PC-3 (cell line): ENCODE data around the gene LHFPL3. TPM values are rescaled to one million over a fixed set of nuclear protein-coding genes. Genes with fewer than 3 reads are reported as not detected.

Experiments
- ATAC-seq: fragments of 200-7000 bp; cut with Tn5 transposase; 2 replicates; pipeline ENCODE4 v1.9.1; 2020; ENCODE audit warnings: mild to moderate bottlenecking, moderate library complexity
- BruUV-seq: library from RNA; stranded (reverse); fragments of 400-500 nt; replicated peaks from 2 replicates; lab custom pipeline; 2021; lab: Mats Ljungman, UMichigan
- CTCF ChIA-PET: fragments of 300-600 bp; sonication (Branson Sonifier 250); formaldehyde crosslinking; loops from one replicate; lab custom pipeline; 2022; ENCODE audit warnings: antibody characterized with exemption; lab: Charles Lee
- POLR2A ChIA-PET: fragments of 300-600 bp; sonication (Branson Sonifier 250); formaldehyde crosslinking; loops from one replicate; lab custom pipeline; 2022; ENCODE audit warnings: antibody characterized with exemption; ENCODE audit not compliant: unreplicated experiment; lab: Charles Lee
- DNase-seq: peaks from one replicate; pipeline ENCODE4 v3.0.0-alpha.2; 2015
- H2AFZ ChIP-seq: fragments of 300-600 bp; sonication (generic); 2 replicates; pipeline ENCODE4 v1.6.0; 2016; ENCODE audit warnings: antibody characterized with exemption, low read length
- H3F3A ChIP-seq: fragments of 300-600 bp; sonication (generic); one replicate; pipeline ENCODE4 v1.6.0; 2017; ENCODE audit warnings: antibody characterized with exemption, low read length, control low read depth, mild to moderate bottlenecking; ENCODE audit not compliant: unreplicated experiment
- H3K27ac ChIP-seq: fragments of 300-600 bp; sonication (generic); 2 replicates; pipeline ENCODE4 v1.5.1; 2016; ENCODE audit warnings: mild to moderate bottlenecking, low read length
- H3K27me3 ChIP-seq: fragments of 300-600 bp; sonication (generic); 2 replicates; pipeline ENCODE4 v1.6.1; 2016; ENCODE audit warnings: low read length, mixed read lengths
- H3K36me3 ChIP-seq: fragments of 300-600 bp; sonication (generic); 2 replicates; pipeline ENCODE4 v1.6.1; 2016; ENCODE audit warnings: low read depth, mixed run types, low read length, mixed read lengths
- H3K4me1 ChIP-seq: fragments of 300-600 bp; sonication (generic); 2 replicates; pipeline ENCODE4 v1.5.1; 2016; ENCODE audit warnings: low read length; ENCODE audit not compliant: insufficient read depth
- H3K4me2 ChIP-seq: fragments of 300-600 bp; sonication (generic); 2 replicates; pipeline ENCODE4 v1.6.0; 2016; ENCODE audit warnings: low read length
- H3K4me3 ChIP-seq: fragments of 300-600 bp; sonication (generic); 2 replicates; pipeline ENCODE4 v1.5.1; 2016; ENCODE audit warnings: mild to moderate bottlenecking, low read length, mixed read lengths
- H3K79me2 ChIP-seq: fragments of 300-600 bp; sonication (generic); 2 replicates; pipeline ENCODE4 v1.6.1; 2017; ENCODE audit warnings: low read length, mixed read lengths
- H3K9ac ChIP-seq: fragments of 300-600 bp; sonication (generic); 2 replicates; pipeline ENCODE4 v1.6.0; 2016; ENCODE audit warnings: mild to moderate bottlenecking, low read length
- H3K9me2 ChIP-seq: fragments of 300-600 bp; sonication (generic); replicated peaks from 2 replicates; pipeline ENCODE4 v1.6.1; 2016; ENCODE audit warnings: mixed run types, low read length, mixed read lengths
- H3K9me3 ChIP-seq: fragments of 300-600 bp; sonication (generic); 2 replicates; pipeline ENCODE4 v1.6.1; 2016; ENCODE audit warnings: low read length, mixed read lengths
- H4K20me1 ChIP-seq: fragments of 300-600 bp; sonication (generic); 2 replicates; pipeline ENCODE4 v1.6.1; 2016; ENCODE audit warnings: low read length, mixed read lengths
- CTCF ChIP-seq: fragments of 300-600 bp; sonication (generic); conservative IDR thresholded peaks from 2 replicates; pipeline ENCODE4 v1.5.1; 2017; ENCODE audit warnings: antibody characterized with exemption, low read depth, mild to moderate bottlenecking, low read length
- EZH2 ChIP-seq: fragments of 300-600 bp; sonication (generic); IDR thresholded peaks from one replicate; pipeline ENCODE4 v1.6.1; 2017; ENCODE audit warnings: antibody characterized with exemption, mild to moderate bottlenecking, low read length; ENCODE audit not compliant: unreplicated experiment
- EZH2phosphoT487 ChIP-seq: fragments of 300-600 bp; sonication (generic); IDR thresholded peaks from 2 replicates; pipeline ENCODE4 v1.6.1; 2018; ENCODE audit warnings: mild to moderate bottlenecking, antibody characterized with exemption, low read length, borderline replicate concordance
- intact Hi-C: fragments of 100-400 bp; cut with micrococcal nuclease; formaldehyde crosslinking; loops from 2 replicates; pipeline ENCODE4 v1.9.0; 2023
- total RNA-seq: library from RNA; depleted of rRNA; stranded (reverse); fragments of >200 nt; gene quantifications from 2 replicates; pipeline ENCODE4 v1.2.3, GENCODE V29; 2014

Gene LHFPL3
- total RNA-seq, 1 experiment from 2014 or later: not detected

- no peak overlapping the region for H3K4me2 ChIP-seq
- H3K27me3 ChIP-seq: peaks cover 35% of the 10 kb centered on the region
- TF ChIP-seq EZH2phosphoT487: no peak
- TF ChIP-seq EZH2: no peak
- TF ChIP-seq CTCF: no peak
- POLR2A ChIA-PET: no interaction called here
- no peaks in the 10 kb centered on the region for H3K36me3 ChIP-seq
- H3K4me1 ChIP-seq: no peaks in the 10 kb centered on the region; the same call in 1 of the 2 replicates
- no peaks in the 10 kb centered on the region for H3F3A ChIP-seq
- H3K9me2 ChIP-seq: no peaks in the 10 kb centered on the region
- no peak overlapping the region for H3K9ac ChIP-seq
- no peak overlapping the region for H2AFZ ChIP-seq
- CTCF ChIA-PET: no interaction called here
- no peaks in the 10 kb centered on the region for H3K9me3 ChIP-seq
- ATAC-seq (no peak), DNase-seq (no peak)
- H3K27ac ChIP-seq: no peak overlapping the region
- no peaks in the 10 kb centered on the region for H4K20me1 ChIP-seq
- no peak overlapping the region for H3K4me3 ChIP-seq
- BruUV-seq: no TSS peak
- intact Hi-C loops: no loop called here
- H3K79me2 ChIP-seq: no peaks in the 10 kb centered on the region
Observed at GRCh38 chr7:104358446-104359132, 30.2 kb downstream of the LHFPL3 start.

GRCh38 chr7:104362756-104363155 lies 34.4 kb downstream of the LHFPL3 start:
- ATAC-seq: no peak
- CTCF ChIA-PET: no interaction called here
- intact Hi-C loops: no loop called here
- Histone ChIP-seq H3K9me3 (no peaks in the 10 kb centered on the region), H3K4me2 (no peak overlapping the region), H3K9ac (no peak overlapping the region), H3K27ac (no peak overlapping the region), H3K36me3 (no peaks in the 10 kb centered on the region), H3K4me3 (no peak overlapping the region), H3K4me1 (no peaks in the 10 kb centered on the region; the same call in 1 of the 2 replicates), H3K9me2 (no peaks in the 10 kb centered on the region), H2AFZ (no peak overlapping the region), H4K20me1 (no peaks in the 10 kb centered on the region), H3F3A (no peaks in the 10 kb centered on the region), H3K79me2 (no peaks in the 10 kb centered on the region), H3K27me3 (peaks cover 45% of the 10 kb centered on the region)
- no peak for TF ChIP-seq EZH2
- no TSS peak for BruUV-seq
- DNase-seq: peak; percentile 34
- POLR2A ChIA-PET: no interaction called here

- Histone ChIP-seq H3K9ac (no peak overlapping the region), H3K79me2 (no peaks in the 10 kb centered on the region), H3K4me3 (no peak overlapping the region), H3K9me3 (no peaks in the 10 kb centered on the region), H4K20me1 (no peaks in the 10 kb centered on the region), H2AFZ (no peak overlapping the region), H3K9me2 (no peaks in the 10 kb centered on the region), H3F3A (no peaks in the 10 kb centered on the region), H3K4me1 (no peaks in the 10 kb centered on the region; the same call in 1 of the 2 replicates), H3K36me3 (no peaks in the 10 kb centered on the region), H3K27ac (no peak overlapping the region), H3K27me3 (peaks cover 41% of the 10 kb centered on the region), H3K4me2 (no peak overlapping the region)
- ChIA-PET POLR2A (no interaction called here), CTCF (no interaction called here)
- DNase-seq: no peak
- no TSS peak for BruUV-seq
- intact Hi-C loops: no loop called here
- ATAC-seq: no peak
- TF ChIP-seq CTCF (no peak), EZH2 (no peak), EZH2phosphoT487 (no peak)
Observed at GRCh38 chr7:104363355-104363754, 35.0 kb downstream of the LHFPL3 start.
